ENCODE measurements around the gene LGALS4.
"Not testable (repeated sequence)": the region's sequence is repeated elsewhere in the genome, so short reads cannot be mapped to it uniquely, and the experiment has no call there.

LGALS4 gene, protein sequence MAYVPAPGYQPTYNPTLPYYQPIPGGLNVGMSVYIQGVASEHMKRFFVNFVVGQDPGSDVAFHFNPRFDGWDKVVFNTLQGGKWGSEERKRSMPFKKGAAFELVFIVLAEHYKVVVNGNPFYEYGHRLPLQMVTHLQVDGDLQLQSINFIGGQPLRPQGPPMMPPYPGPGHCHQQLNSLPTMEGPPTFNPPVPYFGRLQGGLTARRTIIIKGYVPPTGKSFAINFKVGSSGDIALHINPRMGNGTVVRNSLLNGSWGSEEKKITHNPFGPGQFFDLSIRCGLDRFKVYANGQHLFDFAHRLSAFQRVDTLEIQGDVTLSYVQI

GRCh38 chr19:38812841-38813320 is at the start of gene LGALS4:
TSS of gene LGALS4 (minus strand) at chr19:38812945. CDS start at chr19:38812886, 59 bp downstream.
- no peak for DNase-seq

GRCh38 chr19:38861368-38861767 is 48.6 kb upstream of the LGALS4 start:
- no peak for DNase-seq

DNA sequence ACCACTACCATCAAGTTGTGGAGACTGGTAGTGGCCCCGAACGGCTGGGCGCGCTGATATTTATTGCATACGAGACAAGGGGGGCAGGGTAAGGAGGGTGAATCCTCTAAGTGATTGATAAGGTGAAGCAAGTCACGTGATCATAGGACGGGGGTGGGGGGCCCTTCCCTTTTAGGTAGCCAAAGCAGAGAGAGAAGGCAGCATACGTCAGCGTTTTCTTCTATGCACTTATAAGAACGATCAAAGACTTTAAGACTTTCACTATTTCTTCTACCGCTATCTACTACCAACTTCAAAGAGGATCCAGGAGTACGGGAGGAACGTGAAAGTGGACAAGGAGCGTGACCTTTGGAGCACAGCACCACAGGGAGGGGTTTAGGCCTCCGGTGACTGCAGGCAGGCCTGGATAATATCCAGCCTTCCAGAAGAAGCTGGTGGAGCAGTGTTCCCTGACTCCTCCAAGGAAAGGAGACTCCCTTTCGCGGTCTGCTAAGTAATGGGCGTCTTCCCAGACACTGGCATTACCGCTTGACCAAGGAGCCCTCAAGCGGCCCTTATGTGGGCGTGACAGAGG is 47.0 kb upstream of the LGALS4 start:
- DNase-seq = not testable (repeated sequence)

DNA sequence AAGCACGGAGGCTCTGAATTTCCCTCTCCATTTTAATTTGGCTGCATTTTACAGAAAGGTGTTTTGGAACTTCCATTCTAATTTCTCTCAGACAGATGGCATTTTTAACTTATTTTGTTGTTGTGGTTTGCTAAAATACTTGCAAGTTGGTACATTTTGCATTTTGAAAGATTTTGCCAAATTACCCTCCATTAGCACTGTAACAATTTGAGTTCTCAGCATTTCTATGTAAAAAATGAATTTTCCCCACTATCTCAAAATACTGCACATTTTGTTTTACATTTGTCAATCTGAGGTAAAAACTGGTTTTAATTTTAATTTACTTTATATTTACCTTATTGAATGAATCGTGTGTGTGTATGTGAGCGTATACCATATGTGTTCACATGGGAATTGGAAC is 44.1 kb upstream of the LGALS4 start:
- DNase-seq = no peak

DNA sequence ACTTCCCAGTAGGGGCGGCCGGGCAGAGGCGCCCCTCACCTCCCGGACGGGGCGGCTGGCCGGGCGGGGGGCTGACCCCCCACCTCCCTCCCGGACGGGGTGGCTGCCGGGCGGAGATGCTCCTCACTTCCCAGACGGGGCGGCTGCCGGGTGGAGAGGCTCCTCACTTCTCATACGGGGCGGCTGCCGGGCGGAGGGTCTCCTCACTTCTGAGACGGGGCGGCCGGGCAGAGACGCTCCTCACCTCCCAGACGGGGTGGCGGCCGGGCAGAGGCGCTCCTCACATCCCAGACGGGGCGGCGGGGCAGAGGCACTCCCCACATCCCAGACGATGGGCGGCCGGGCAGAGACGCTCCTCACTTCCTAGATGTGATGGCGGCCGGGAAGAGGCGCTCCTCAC is 43.0 kb upstream of the LGALS4 start:
- not testable (repeated sequence) for DNase-seq

DNA sequence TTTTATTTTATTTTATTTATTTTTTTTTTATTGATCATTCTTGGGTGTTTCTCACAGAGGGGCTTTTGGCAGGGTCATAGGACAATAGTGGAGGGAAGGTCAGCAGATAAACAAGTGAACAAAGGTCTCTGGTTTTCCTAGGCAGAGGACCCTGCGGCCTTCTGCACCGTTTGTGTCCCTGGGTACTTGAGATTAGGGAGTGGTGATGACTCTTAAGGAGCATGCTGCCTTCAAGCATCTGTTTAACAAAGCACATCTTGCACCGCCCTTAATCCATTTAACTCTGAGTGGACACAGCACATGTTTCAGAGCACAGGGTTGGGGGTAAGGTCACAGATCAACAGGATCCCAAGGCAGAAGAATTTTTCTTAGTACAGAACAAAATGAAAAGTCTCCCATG is 42.2 kb upstream of the LGALS4 start:
- not testable (repeated sequence) for DNase-seq

DNA sequence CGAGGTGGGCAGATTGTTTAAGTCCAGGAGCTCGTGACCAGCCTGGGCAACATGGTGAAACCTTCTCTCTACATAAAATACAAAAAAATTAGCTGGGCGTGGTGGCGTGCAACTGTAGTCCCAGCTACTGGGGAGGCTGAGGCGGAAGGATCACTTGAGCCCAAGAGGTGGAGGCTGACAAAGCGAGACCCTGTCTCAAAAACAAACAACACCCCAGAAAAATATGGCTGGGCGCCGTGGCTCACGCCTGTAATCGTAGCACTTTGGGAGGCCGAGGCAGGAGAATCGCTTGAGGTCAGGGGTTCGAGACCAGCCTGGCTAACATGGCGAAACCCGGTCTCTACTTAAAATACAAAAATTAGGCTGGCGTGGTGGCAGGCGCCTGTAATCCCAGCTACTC is 40.5 kb upstream of the LGALS4 start:
- no peak for DNase-seq

- DNase-seq = peak; percentile 56
These were observed 39.7 kb upstream of the LGALS4 start for GRCh38 chr19:38852231-38853044.

DNA sequence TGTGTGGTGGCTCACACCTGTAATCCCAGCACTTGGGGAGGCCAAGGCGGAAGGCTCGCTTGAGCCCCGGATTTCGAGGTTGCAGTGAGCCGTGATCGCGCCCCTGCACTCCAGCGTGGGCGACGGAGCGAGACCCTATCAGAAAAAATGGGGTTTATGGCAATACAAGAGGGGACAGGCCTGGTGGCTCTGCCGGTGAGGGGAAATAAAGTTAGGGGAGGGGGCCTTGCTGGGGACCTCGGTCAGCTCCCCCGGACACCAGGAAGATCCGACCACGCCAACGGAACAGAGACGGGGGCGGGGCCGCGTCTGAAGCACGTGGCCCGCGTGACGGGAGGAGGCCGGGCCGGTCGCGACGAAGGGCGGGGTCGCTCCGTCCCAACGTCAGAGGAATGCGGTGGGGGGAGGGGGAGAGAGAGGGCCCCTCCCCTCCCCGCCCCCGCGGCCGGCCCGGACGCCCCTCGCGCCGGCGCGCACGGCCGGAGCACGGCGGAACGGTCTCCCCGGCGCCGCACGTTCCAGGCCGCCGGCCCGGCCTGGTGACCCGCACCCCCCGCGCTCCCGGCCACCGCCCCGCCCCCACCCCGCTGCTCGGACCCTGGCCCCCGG is 39.0 kb upstream of the LGALS4 start:
- DNase-seq = peak; percentile 92

DNA sequence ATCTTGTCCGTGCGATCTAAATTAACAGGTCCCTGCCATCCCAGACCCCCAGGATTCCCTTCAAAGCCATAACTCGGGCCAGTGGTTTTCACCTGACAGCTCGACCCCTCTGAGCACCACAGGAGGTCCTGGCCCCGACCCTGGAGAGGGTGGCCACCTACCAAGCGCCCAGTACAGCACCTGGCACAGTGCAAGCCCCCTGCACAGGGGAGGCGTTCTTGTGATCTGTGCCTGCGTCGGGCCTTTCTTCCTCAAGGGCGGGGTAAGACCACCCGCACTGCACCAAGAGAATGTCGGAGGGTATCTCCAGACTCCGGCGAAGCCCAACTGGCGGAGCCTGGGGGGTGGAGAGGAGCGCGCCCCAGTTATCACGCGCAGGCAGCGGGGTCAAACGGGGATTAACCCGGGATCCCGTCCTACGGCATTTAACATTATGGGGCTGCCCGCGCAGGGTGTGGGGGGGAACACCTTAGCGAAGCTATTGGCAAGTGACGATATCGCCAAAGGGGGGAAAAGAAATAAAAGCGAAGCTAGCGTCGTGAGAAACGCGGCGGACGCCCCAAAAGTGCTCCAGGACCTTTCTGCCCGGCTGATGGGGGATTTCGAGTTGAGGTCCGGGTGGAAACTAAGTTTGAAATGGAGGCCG is 38.4 kb upstream of the LGALS4 start:
- DNase-seq = no peak

DNA sequence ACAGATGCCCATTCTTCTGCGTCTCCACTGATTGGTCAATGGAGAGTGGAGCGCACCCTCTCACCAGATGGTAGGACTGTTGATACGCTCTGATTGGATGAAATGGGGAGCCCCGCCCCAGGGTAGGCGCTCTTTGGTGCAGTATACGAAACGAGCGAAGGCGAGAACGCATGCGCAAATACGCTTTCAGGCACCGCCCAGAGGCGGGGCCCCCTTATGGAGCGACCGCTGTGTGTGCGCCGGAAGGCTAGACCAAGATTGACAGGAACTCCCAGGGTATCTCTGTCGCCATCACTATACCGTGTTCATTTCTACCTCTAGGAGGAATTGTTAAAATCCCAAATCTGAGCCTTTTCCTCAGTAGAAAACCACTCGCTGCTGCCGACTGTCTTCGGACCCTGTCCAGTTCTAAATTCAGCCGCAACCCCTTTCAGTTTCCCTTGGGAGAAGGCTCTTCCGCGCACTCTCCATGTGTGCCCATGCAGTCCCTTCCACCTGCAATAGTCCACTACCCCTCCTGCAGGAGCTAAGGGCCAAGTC is 37.8 kb upstream of the LGALS4 start:
- no peak for DNase-seq

GRCh38 chr19:38849860-38850435 is 37.2 kb upstream of the LGALS4 start, which contains the start of gene HNRNPL:
TSS of gene HNRNPL (minus strand) at chr19:38849986. CDS start at chr19:38849966, 20 bp downstream.
- peak; percentile 100 for DNase-seq

DNA sequence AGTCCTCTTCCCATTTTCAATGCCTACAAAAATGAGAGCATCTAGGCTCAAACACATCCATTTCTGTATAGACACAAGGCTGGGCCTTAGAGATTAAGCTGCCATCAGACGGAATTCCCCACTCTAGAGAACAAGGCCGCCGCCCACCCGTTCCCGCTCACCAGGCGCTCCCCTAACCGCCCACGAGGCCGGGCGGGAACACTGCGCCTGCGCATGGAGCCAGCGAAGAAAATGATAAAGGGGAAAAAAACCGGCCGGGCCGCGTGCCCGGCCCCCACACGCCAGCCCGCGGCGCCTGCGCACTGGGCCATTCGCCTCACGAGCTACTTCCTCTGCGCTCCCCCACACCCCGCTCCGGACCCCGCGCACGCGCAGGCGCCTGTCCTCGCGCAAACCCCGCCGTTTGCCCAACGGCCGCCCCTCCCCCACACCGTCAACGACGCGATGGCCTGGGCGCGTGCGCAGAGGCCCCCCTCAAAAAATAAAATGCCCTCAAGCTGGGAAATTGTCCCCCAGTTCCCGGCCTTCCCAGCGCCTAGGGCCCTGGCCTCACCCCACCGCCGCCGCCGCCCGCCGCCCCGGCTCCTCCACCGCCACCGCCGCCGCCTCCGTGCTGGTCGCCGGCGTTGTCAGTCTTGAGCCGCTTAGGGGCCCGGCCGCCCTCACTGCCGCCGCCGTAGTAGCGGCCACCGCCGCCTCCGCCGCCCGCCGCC is 36.6 kb upstream of the LGALS4 start:
- DNase-seq = peak; percentile 96

GRCh38 chr19:38848299-38849146 is 35.8 kb upstream of the LGALS4 start:
- no peak for DNase-seq

- DNase-seq = no peak
These were observed 33.4 kb upstream of the LGALS4 start for GRCh38 chr19:38846097-38846496.

GRCh38 chr19:38845374-38846024 is 32.8 kb upstream of the LGALS4 start:
- no peak for DNase-seq

DNA sequence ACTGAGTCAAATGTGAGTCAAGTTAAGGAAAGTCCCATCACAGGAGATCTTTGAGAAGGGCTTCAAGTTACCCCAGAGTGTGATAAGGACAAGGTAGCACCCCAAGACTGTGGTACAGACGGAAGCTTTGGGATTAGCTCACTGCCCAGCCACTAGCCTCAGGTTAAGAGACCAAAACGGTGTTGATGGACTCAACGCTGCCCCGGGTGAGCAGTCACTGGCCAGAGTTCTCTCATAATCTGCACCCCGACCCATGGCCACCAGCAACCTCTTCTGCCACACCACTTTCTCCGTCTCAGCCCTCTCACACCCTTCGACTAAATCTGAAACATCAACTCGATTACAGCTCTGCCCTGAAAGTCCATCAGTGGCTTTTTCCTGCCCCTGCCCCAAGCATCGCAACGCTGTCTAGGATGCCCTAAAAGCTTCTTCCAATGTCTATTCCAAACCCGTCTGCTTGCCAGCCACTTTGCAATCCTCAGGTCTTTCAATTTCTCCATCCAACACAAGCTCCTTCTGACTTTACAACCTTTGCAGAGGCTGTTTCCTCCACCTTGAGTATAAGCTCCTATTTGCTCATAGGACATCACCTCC is 31.4 kb upstream of the LGALS4 start:
- DNase-seq = no peak

GRCh38 chr19:38843175-38843758 is 30.5 kb upstream of the LGALS4 start:
- no peak for DNase-seq
